GM19351 (cell line): ENCODE data around the gene PEPD.

Experiments used
- ATAC-seq: cut with Tn5 transposase; IDR thresholded peaks from one replicate; pipeline ENCODE4 v1.9.1; 2021; ENCODE audit warnings: mild to moderate bottlenecking, moderate library complexity; ENCODE audit not compliant: unreplicated experiment

PEPD gene

DNA sequence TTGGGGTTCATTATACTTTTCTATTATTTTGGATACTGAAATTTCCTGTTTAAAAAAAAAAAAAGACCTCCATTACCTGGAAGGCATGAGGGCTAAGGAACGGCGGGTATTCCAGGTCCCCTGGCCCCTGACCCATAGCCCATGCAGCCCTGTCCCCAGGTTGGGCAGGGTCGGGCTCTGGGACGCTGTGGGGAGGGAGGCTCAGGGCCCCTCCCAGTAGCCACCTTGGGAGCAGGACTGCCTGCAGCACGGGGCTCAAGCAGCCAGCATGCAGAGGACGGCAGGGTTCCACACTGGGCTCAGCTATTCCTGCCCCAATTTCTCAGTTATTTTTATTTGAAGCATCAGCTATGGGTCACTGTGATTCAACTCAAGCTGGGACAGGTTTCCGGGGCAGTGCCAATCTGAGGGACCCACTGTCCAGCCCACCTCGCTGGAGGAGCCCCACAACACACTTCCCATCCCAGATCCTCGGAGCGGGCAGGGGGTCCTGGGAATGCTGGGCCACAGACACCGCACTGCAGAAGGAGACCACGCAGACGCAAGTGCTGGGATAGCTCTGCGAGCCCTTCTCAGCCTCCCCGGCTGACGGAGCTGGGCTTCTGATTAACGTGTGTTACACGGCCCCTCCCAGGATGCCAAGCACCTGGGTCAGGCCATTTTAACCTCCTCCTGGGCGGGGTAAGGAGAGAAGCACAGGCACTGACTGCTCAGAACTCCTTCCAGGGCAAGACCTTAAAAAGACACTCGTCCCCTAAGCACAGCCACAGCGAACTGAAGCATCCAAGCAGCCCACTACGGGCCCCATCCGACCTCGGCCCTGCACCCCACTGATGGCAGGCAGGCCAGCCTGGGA is 60.1 kb downstream of the PEPD start:
- ATAC-seq = no peak

- ATAC-seq = no peak
Measured at GRCh38 chr19:33460221-33460908, 61.2 kb downstream of the PEPD start.

GRCh38 chr19:33459222-33460090 is 62.1 kb downstream of the PEPD start:
- ATAC-seq = no peak

DNA sequence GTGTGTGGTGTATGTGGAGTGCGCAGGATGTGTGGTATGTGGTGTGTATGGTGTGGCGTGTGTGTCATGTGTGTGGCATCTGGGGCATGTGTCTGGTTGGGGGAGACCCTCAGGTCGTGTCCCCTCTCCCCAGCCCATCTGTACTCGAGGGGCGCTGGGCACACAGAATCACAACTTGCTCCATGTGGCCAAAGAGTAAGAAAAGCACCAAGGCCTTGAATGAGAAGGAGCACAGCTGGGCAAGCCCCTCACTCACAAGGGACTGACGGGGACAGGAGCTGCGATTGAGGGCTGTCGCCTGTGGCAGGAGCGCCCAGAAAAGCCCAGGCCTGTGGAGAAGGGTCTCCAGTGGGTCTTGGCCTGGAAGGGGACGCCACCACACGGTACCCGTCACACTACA is 62.8 kb downstream of the PEPD start:
- ATAC-seq = no peak

DNA sequence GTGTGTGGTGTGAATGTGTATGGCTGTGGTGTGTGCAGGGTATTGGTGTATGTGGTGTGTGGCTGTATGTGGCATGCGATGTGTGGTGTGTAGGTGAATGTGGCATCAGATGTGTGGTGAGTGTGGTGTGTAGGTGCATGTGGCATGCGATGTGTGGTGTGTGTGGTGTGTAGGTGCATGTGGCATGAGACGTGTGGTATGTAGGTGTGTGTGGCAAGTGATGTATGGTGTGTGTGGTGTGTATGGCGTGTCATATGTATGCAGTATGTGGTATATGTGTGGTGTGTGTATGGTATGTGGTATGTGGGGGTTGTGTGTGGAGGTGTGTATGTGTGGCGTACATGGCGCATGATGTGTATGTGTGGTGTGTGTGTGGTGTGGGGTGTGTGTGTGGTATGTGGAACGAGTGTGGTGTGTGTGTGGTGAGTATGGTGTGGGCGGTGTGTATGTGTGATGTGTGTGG is 63.4 kb downstream of the PEPD start:
- no peak for ATAC-seq

DNA sequence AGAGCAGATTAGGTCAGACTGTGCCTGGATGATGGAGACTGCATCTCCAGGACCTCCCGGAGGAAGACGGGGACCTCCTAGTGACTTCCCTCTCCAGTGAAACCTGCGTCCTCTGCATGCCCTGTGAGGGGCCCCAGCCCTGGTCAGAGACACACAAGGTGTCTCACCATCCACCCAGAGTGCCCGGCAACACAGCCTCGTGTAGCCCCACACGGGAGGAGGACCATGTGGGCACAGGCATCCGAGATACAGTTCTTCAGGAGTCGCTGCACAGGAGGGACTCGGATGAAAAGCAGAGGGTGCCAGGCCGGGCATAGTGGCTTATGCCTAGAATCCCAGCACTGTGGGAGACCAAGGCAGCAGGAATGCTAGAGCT is 64.8 kb downstream of the PEPD start:
- ATAC-seq = no peak

DNA sequence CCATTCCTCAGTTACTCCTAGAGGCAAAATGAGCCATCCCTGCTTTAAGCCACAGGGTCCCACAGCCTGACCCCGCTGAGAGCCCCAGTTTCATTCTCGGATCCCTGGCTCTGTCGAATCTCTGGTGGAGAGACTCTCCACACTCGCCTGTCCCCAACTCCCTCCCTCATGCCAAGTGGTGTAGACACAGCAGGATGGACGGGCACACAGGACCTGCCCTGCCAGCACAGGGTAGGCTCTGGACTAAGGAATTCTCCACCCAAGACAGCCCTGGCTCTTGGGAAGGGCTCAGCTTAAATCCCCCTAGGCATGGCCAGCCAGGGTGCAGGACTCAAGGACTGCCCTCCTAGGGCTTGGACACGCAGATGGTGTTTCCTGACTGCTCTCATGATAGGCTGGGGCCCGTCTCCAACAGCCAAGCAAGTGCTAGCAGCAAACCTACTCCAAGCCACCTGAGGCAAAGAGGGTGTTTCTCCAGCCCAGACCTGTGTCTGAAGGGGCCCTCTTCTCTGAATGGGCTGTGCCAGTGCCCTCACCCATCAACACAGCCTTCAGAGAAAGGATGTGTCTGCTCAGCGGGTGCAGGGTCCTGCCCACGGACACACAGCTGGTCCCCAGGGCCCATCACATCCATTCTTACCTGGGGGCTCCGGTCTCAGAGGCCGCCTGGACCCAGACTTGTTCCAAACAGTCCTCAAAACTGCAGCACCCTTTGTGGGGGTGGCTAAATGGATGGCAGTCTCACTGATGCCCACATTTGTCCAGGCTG is 65.3 kb downstream of the PEPD start:
- ATAC-seq = no peak

- ATAC-seq = no peak
Measured at GRCh38 chr19:33453265-33453664, 68.3 kb downstream of the PEPD start.

GRCh38 chr19:33450689-33451088 is 70.9 kb downstream of the PEPD start:
- no peak for ATAC-seq

GRCh38 chr19:33449799-33450198 is 71.8 kb downstream of the PEPD start:
- no peak for ATAC-seq

DNA sequence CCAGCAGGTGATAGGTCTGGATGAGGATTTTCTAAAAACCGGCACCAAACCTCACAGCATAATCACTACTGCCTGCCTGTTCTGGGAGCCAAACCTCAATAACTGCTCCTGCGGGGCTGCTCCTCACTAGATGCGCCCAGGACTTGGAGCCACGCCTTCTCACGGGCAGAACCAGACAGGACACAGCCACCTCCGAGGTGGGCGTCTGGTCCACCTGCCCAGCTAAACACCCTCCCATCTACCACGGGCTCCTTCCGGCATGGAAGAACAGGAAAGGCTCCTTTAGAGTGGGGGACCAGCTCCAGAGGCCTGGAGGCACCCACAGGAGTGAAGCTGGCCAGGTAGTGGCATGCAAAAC is 73.5 kb downstream of the PEPD start:
- no peak for ATAC-seq

GRCh38 chr19:33447336-33448158 is 74.0 kb downstream of the PEPD start:
- ATAC-seq = no peak

GRCh38 chr19:33446330-33447293 is 75.0 kb downstream of the PEPD start:
- no peak for ATAC-seq

DNA sequence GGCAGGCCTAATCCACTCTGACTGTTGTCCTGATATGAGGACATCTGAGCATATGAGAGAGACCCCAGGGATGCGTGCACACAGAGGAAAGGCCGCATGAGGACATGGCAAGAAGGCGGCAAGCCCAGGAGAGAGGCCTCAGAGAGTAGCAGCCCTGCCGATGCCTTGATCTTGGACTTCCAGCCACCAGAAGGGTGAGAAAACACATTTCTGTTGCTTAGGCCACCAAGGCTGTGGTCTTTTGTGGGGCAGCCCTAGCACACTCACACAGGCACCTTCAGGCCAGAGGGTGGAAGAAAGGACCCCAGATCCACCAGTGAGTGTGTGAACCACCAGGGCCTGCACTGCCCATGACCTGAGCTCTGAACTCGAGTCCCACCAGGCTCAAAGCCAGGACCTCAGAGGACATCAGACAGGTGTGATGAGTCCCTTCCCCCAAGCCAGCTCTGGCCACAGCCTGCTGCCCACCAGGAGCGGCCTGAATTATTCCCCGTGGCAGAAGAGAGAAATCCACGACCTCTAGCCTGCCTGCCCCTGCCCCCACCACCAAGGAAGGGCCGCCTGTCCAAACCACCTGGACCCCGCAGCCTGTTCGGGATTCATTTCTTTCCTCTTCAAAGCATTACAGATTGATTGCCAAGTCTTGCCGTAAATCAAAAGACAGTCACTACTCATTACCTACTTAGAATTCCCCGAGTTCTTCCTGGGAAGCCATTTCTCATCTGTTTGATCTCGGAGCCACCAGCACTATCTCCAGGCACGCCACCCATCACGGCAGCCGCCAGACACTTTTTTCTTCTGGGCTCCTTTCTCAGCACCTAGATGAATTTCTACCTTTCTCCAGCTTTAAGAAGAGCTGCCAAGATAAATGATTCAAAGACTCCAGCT is 75.9 kb downstream of the PEPD start:
- no peak for ATAC-seq

DNA sequence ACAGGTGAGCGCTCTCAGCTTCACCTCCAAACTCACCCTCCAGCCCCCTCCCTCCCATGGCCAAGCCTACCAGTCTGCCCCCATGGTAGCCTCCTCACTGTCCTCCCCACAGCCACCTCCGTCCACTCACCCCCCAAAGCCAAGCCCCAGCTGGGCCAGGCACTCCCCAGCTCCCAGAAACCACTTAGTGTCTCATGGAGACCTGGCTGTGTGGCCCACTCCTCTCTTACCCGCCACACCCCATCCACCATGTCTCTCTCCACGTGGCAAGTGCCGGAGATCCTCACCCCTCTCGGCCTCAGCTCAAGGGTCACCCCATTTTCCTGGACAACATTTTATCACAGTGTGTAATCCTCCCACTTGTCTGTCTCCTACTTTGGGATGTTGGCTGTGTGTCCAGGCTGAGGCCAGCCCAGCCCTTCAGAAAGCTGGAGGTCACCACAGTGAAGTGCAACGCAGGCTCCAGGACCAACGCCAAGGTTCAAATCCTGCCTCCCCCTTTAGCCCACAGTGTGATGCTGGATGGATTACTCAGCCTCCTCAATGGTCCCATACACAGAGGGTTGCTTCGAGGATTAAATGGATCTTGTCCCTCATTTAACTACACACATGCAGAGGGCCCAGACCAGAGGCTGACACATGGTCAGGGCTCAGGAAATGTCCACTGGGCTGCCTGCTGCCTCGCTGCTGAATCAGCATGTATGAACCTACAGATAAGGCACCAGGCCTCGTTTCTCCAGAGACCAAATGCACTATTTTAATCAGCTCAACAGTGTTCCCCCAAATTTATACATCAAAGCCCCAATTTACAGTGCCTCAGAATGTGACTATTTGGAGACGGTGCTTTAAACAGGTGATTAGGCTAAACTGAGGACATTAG is 76.8 kb downstream of the PEPD start:
- ATAC-seq = no peak

- ATAC-seq = no peak
Measured at GRCh38 chr19:33443638-33444561, 77.7 kb downstream of the PEPD start.
